Kidney tubule cell (primary cell): ENCODE results near the gene TRAF7.
A peak's percentile ranks its signal among the peaks of the same experiment; 100 is the strongest.

Experiments used
- DNase-seq: peaks from one replicate; pipeline ENCODE4 v3.0.0-alpha.2; 2018; ENCODE audit warnings: low spot score

The TRAF7 gene

DNA sequence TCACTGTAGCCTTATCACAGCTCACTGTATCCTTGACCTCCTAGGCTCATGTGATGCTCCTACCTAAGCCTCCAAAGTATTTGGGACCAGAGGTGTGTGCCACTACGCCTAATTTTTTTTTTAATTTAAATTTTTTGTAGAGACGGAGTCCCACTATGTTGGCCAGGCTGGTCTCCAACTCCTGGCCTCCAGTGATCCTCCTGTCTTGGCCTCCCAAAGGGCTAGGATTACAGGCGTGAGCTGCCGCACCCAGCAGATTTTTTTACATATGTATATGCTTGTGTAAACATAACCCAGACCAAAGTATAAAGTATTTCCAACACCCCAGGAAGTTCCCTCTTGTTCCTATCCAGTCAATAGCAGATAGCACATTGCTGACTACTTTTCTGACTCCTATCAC lies 60.7 kb downstream of the TRAF7 start:
- DNase-seq, result no peak

GRCh38 chr16:2223221-2223941 lies 67.8 kb downstream of the TRAF7 start, which contains the start of gene E4F1:
TSS of gene E4F1 (plus strand) at chr16:2223591. CDS start at chr16:2223614, 23 bp downstream.
- peak; percentile 100 for DNase-seq

DNA sequence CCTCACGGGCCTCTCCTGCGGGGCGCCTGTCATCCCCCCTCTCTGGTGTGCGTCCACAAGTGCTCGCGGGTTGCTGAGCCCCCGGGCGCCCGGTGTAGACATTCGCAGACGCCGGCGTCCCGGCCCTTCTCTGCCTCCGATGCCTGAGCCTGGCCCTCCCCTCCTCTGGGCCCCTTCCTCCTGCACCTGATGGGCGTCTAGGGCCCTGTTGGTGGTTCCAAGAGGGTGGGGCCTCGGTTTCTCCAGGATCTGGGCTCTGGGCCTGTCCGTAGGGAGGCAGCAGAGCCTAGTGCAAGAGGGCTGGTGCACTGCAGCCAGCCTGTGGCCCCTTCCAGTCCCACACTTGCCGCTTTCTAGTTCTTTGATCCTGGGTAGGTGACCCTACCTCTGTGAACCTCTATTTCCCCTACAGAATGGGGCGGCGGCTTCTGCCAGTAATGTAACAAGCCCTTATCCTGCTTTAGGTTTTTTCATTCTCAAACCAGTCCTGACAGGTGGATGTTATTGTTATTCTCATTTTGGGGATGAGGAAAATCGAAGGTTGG lies 68.4 kb downstream of the TRAF7 start:
- peak; percentile 61 for DNase-seq

DNA sequence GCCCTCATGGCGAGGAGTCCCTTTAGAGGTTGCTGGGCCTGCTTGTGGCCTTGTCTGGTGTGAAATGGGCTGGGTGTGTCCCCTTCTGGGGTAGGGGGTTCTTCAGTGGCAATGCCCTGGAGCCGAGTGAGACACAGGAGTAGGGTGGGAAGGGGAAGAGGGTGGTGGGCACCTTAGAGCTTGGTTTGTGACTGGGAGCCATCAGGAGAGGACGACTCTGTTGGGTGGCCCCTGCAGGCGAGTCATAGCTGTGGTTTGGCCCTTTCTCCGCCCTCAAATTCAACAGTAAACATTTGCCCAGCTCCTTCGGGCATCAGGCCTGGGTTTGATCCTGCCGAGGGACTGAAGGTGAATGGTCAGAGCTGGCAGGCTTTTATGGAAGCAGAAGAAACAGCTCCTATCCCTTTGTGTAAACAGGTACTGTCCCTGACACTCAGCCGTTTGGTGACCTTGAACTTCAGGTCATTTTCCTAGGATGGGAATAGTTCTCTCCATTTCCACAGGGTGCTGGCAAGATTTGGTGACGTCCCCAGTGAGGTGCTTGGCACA lies 70.7 kb downstream of the TRAF7 start:
- DNase-seq, result peak; percentile 39

DNA sequence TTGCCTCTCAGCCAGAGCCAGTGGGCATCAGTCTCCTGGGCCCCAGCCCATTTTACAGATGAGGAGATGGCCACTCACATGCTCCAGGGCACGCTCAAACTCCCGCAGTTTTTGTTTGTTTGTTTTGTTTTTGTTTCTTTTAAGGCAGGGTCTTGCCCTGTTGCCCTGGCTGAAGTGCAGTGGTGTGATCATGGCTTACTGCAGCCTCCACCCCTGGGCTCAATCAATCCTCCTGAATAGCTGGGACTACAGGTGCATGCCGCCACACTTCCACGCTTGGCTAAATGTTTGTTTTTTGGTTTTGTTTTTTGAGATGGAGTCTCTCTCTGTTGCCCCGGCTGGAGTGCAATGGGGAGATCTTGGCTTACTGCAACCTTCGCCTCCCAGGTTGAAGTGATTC lies 71.3 kb downstream of the TRAF7 start:
- no peak for DNase-seq
